GM18870 (cell line): Measurements from ENCODE around the gene SF3B5.
"Not testable (repeated sequence)": the region's sequence is repeated elsewhere in the genome, so short reads cannot be mapped to it uniquely, and the experiment has no call there.

ENCODE experiments used
- ATAC-seq: cut with Tn5 transposase; IDR thresholded peaks from one replicate; pipeline ENCODE4 v1.9.1; 2021; ENCODE audit warnings: moderate library complexity; ENCODE audit not compliant: unreplicated experiment

SF3B5 gene

DNA sequence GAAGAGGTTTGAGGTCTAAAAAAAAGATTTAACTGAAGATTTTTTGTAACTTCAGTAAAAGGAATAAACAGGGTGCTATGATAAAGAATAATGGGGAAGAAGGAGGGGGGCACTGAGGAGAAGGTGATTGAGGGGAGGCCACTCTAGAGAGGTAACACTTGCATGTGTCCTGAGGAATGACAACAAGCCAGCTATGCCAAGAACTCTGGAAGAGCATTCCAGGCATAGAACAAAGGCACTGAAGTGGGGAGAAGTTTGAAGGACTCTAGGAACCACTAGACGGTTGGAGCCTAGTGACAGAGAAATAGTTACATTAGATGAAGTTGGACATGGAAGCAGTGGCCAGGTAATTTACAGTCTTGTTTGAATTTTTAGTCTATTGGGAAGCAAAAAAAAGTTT is 10.8 kb upstream of the SF3B5 start:
- no peak for ATAC-seq

DNA sequence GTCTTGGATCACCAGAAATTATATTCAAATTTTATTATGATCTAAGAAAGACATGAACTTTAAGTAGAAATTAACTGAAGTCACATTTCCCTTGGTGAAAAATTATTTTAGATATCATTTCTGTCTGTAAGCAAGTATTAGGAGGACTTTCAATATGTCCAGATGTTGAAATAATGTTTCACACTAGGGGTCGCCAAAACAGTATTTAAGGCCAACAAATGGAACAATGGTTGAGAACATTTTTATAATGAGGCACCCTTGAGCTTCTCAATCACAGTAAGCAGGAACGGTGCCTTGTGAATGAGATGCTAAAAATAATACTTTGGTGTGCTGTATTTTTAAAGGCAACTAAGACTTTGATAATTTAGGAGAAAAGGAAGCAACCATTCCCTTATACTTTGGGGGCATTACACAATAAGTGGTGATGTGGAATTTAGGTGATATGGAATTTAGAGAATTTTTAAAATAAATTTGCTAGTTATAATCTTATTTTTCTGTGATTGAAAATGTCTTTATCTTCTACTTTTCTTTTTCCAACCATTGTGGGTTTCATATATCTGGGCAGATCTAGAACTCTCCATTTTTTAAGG is 9.6 kb upstream of the SF3B5 start:
- ATAC-seq: peak; percentile 80

DNA sequence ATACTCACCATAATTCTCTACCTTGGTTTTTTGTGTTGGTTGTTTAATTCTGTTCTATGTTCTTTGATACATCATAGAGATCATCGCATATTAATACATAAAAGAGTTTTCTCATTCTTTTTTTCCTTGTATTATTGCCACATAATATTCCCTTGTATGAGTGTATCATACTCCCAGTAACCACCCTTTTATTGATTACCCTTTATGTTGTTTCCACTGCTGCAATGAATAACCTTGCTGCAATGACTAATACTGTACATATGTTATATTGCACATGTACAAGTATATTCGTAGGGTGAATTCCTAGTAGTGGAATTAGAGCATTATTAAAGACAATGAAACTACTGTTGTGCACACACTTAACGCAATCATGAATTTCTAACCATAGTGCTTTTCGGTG is 9.1 kb upstream of the SF3B5 start:
- ATAC-seq: no peak

DNA sequence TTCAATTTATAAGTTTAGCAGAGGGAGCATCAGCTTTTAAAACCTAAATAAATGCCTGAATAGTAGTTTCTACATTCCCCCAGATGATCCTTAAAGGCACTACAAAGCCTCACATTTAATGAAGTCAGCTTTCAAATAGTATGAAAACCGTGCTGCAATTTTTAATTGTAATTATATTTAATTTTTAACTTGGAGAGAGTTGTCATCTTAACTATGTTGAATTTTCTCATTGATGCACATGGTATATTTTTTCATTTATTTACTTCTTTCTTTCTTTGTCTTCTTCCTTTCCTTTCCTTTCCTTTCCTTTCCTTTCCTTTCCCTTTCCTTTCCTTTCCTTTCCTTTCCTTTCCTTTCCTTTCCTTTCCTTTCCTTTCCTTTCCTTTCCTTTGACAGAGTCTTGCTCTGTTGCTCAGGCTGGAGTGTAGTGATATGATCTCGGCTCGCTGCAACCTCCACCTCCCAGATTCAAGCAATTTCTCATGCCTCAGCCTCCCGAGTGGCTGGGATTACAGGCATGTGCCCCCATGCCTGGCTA is 7.7 kb upstream of the SF3B5 start:
- no peak for ATAC-seq

DNA sequence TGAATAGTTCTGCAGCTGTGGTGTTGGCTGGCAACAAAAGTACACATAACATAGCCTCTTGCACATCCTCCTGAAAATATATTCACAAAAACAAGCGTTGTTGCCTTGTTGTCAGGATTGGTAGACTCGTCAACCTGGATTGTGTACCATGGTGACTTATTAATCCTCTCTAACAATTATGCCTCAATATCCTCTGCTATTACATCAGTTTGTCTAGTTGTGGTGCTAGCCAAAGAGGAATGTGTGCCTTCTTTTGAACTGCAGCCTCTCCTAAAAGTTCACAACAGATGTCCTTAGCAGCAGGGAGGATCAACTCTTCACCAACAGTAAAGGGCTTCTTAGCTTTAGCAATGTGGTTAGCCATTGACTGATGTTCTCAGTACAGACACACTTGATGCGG is 3.6 kb upstream of the SF3B5 start:
- no peak for ATAC-seq

DNA sequence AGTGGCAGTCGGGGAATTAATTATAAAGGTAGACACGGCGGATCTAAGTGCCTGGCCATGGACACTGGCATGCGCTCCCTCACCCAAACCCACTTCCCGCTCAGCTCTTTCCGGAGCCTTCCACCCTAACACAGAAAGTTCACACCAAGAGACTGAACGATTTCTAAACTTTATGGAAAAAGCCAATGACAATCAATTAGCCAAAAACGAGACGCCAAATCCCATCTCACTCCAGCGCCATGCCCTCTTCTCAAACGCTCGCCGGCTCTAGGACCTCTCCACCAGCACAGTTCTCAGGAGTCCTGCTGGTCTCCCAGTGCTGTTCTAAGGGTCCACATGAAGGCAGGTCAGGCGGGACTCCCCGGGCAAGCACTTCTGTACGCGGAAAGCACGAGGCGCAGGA is 641 bp downstream of the SF3B5 start:
- no peak for ATAC-seq

DNA sequence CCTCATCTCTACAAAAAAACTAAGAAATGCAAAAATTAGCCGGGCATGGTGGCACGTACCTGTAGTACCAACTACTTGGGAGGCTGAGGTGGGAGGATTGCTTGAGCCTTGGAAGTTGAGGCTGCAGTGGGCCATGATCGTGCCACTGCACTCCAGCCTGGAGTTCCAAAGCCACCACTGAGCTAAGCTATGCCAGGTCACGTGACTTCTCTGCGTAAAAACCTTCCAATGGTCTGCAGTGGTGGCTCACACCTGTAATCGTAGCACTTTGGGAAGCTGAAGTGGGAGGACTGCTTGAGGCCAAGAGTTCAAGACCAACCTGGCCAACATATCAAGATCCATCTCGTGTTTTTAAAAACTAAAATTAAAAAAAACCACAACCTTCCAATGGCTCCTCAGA is 1.7 kb downstream of the SF3B5 start:
- no peak for ATAC-seq

DNA sequence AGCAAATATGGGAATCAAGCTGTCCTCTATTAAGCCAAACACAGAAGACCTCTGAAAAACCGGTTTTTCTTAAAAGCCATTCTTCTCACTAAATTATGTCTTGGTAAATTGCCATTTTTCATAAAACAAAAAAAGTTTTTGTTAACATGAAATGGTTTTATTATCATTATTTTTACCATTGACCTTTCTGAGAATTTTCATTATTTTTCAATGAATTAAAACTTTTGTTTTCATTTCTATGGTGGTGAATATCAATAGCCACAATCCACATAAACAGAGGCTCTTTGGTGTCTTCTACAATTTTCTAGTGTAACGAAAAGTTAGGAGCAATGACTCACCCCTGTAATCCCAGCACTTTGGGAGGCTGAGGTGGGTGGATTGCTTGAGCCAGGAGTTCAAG is 2.1 kb downstream of the SF3B5 start:
- no peak for ATAC-seq

DNA sequence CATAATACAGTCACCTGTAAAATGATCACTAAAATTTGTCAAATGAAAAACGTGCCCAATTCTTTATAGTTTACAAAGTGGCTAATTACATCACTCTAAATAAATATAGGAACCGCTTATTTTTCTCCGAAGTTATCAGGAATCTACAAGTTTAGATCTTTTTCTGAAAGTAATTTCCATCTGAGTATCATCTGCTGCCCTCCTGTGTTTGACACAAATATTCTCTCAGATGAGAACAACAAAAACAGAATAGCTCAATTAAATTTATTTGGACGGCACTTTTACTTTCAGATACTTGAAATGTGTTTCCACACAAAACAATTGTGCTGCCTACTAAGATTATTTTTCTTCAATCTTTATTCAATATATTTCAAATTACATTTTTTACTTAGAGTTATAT is 5.0 kb downstream of the SF3B5 start:
- ATAC-seq: no peak

DNA sequence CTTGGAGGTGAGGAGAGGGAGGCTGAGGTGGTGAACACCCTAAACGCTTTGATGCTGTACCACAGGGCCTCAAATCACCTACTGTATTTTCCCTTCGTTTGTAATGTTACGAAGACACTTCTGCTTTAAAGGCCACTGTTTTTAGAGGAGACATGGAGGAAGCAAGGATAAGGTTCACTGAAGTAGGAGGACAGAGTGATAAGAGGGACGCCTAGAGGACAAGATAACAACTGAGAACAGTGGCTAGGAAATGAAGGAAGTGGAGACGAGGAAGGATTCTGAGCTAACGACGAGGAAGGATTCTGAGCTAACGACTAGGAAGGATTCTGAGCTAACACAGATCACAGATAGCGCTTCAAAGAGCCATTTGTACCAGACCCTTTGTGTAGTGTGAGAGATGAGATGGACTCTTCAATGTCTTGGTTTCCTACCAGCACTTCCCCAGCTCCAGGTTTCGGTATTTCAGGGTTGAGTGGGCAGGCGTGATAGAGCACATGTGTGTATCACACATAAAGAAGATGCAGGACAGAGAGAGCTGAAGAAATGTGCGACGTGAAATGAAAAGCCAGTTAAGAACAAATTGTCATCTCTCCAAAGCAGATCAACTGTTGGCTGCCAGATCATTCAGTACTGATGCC is 7.5 kb downstream of the SF3B5 start:
- no peak for ATAC-seq

DNA sequence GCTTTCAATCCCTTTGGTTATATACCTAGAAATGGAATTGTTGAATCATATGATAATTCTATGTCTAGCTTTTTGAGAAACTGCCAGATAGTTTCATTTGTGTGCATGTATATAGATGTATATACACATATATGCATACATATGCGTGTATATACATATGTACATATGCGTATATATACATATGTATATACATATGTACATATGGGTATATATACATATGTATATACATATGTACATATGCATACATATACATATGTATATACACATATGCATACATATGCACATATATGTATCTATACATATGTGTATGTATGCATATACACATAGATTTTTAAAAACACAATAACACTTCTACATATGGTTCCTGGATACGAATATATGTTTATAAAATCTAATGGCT is 8.4 kb downstream of the SF3B5 start:
- ATAC-seq: no peak

DNA sequence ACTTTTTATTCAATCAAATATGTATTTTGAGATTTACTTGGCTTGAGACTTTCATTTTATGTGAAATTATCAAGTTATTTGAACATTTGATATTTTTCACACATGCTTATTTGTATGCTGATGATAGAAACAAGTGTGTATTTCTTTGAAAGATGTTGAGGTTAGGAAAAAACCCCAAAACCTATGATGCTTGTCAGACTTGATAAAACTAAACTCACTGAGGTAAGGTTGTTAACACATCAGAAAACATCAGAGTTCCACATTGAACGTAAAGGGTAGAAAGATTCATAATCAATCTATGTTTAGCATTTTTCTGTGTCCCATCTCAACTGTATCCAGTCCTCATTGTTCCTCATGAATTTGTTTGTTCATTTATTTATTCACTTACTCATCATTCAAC is 12.2 kb downstream of the SF3B5 start:
- no peak for ATAC-seq

DNA sequence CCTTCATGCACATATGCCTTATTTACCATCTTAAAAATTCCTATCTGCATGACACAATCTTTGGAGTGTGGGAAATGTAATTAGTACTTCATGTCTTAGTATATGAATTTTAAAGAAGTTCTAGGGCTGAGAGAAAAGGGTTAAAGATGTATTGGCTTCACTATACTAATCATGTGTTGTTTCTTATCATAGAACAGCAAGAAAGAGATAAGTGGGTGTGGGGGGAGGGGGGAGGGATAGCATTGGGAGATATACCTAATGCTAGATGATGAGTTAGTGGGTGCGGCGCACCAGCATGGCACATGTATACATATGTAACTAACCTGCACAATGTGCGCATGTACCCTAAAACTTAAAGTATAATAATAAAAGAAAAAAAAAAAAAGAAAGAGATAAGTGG is 13.0 kb downstream of the SF3B5 start:
- ATAC-seq: not testable (repeated sequence)

DNA sequence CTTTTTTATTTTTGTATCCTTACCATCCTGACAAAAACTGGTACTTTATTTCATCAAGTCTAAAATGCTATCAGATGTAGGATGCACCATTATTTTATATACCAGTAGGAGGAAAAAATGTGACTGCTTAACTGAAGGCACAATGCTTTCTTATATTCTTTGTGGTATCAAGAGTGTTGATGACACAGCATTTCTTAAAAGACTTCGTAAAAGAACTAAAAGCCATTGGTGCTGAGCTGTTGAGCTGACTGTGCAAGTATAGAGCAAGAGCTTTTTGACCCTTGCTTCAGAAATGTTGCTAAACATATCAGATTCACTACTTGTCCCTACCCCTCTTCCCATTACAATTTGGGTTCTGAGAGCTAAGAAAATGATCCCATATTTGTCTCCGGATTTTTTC is 17.5 kb downstream of the SF3B5 start:
- no peak for ATAC-seq

DNA sequence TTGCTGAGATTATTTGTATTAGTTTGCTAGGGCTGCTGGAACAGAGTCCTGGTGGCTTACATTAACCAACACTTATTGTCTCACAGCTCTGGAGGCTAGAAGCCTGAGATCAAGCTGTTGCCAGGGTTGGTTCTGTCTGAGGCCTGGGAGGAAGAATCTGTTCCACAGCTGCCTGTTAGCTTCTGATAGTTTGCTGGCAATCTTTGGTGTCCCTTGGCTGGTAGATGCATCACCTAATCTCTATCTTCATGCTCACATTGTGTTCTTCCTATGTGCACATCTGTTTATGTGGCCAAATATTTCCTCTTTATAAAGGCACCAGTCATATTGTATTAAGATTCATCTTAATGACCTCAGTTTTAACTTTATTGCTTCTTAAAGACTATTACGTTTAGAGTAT is 19.5 kb downstream of the SF3B5 start:
- ATAC-seq: no peak

DNA sequence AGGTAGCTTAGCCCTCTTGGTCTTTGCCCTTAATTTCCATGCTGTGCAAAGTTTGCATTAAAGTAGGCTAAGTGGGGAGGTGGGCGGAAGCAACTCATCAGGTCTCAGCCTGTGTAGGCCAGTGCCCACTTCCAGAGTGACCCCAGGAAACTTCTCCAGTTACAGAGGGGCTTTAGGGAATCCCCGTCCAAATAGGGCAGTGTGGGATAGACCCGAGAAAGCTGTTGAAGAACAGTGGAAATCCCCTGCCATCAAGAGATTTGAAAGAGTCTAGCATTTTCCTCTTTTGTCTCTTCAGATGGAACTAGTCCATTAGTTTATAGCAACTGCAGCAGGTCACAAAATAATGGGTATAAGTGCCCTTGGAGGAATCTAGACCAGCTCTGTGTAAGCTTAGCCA is 20.2 kb downstream of the SF3B5 start:
- peak; percentile 76 for ATAC-seq

DNA sequence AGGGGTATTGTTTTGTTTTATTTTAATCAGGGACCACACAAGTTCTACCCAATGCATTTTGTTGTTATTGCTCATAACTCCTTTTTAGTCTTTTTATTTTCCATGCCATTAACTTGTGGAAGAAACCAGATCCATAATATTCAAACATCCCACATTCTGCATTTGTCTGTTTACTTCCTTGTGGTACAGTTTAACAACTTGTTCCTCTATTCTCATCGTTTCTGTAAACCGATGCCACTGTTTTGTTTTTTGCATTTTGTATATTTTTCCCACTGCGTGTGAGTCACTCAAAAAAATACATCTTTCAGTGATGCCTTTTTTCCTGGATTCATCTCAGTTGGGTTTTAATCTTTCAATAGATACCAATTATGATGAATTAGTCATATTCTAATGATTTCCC is 22.3 kb downstream of the SF3B5 start:
- no peak for ATAC-seq

DNA sequence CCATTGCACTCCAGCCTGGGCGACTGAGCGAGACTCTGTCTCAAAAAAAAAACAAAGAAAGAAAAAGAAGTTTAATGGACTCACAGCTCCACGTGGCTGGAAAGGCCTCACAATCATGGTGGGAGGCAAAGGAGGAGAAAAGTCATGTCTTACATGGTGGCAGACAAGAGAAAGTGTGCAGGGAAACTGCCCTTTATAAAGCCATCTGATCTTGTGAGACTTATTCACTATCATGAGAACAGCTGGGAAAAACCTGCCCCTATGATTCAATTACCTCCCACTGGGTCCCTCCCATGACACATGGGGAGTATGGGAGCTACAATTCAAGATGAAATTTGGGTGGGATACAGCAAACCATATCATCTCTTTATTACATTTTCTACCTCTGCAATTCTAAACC is 25.9 kb downstream of the SF3B5 start:
- ATAC-seq: no peak

DNA sequence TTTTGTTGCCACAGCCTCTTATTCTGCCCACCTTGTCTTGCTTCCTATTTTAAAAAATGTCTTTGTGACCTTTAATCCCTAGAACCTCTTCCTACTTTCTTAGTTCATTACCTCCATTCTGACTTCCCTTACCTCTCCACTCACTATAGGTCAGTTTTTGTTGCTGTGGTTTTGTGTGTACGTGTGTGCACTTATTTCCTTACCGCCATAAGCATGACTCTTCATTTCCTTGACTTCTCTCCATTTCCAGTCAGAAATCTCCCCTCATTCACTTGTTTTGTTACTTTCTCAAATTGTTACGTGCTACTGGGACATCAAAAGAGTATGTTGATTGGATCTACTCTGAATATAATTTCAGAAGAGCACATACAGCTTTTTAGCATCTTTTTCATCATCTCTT is 26.6 kb downstream of the SF3B5 start:
- ATAC-seq: no peak

DNA sequence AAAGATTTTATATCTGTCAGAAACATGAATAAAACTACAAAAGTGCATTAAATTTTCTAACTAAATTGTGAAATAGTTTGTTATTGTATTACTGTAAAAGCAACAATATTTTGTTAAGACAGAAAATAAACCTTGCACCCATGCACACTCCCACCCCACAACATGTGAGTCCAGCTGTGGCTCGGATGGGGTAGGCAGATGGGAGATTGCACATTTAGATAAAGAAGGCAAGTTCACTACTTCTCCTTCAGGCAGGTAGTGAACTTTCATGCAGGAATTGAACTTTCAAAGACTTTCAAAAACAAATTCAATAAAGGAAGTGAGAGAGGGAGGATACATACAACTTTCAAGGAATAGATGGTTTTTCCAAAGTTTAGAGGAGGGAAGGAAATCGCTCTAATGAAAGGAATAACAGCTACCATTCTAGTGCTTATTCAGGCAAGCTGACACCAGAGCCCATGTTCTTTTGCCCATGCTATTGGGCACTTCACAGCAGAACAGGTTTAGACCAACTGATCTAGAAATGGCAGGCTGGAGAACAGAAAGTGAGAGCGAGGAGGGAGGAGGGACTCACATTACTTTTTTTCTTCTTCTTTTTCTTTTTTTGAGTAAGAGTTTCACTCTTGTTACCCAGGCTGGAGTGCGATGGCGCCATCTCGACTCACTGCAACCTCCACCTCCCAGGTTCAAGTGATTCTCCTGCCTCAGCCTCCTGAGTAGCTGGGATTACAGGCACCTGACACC is 28.5 kb downstream of the SF3B5 start:
- peak; percentile 56 for ATAC-seq

DNA sequence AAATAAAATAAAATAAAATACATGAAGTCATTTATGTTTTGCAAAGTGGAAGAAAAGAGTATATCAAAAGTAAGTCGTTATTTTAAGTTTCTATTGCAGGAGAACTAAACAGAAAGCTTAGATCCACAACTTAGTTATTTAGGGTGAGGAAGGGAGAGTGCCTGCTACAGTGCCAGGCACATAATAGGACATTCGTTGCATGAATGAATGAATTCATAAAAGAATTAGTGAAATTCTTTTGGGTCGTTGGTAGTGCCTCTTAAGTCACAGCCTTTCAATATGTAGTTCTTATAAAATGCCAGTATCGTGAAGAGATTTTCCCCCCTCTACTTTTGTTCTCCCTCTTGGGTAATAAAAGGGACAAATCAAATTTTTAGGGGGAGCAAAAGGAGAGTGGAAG is 29.1 kb downstream of the SF3B5 start:
- no peak for ATAC-seq

DNA sequence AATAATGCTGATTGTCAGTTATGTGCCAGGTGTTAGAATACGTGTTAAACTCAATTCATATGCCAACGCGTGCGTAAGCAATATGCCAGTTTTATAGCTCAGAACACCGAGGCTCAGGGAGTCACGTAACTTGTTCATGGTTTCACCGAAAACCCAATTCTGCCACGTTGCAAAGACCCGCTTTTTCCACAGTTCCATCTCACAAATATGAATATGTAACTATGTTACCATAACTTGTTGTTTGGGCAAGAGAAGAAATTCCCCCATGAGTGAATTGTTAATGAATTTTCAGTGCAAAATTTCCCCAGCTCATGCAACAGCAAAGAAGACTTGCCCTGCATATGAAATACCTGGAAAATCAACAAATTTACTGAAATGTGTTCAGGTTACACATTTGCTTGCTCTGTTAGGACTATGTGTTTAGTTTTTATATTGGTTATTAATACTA is 30.1 kb downstream of the SF3B5 start:
- ATAC-seq: no peak
